Hepatocyte (in vitro differentiated cells): ENCODE results near the gene CRLF2. TPM values are rescaled to one million over a fixed set of nuclear protein-coding genes. Genes with fewer than 3 reads are reported as not detected.
"Not testable (repeated sequence)": the region's sequence is repeated elsewhere in the genome, so short reads cannot be mapped to it uniquely, and the experiment has no call there.

Experiments used
- DNase-seq: peaks from one replicate; pipeline ENCODE4 v3.0.0-alpha.2; 2016; ENCODE audit warnings: low spot score
- H2AFZ ChIP-seq: fragments of 200-600 bp; sonication (generic); 2 replicates; pipeline ENCODE4 v1.6.0; 2016; ENCODE audit warnings: antibody characterized with exemption, mild to moderate bottlenecking
- H3K27ac ChIP-seq: fragments of 200-600 bp; sonication (generic); 2 replicates; pipeline ENCODE4 v1.5.1; 2016; ENCODE audit warnings: mild to moderate bottlenecking
- H3K27me3 ChIP-seq: fragments of 200-600 bp; sonication (generic); 2 replicates; pipeline ENCODE4 v1.6.1; 2016
- H3K36me3 ChIP-seq: fragments of 200-600 bp; sonication (generic); replicated peaks from 2 replicates; pipeline ENCODE4 v1.5.1; 2016; ENCODE audit warnings: low read depth; ENCODE audit not compliant: insufficient read depth
- H3K4me1 ChIP-seq: fragments of 200-600 bp; sonication (generic); 2 replicates; pipeline ENCODE4 v1.5.1; 2016; ENCODE audit warnings: mild to moderate bottlenecking, moderate library complexity; ENCODE audit not compliant: insufficient read depth
- H3K4me2 ChIP-seq: fragments of 200-600 bp; sonication (generic); 2 replicates; pipeline ENCODE4 v1.6.0; 2016
- H3K4me3 ChIP-seq: fragments of 200-600 bp; sonication (generic); 2 replicates; pipeline ENCODE4 v1.5.1; 2016; ENCODE audit warnings: mild to moderate bottlenecking
- H3K79me2 ChIP-seq: fragments of 200-600 bp; sonication (generic); 2 replicates; pipeline ENCODE4 v1.6.0; 2017; ENCODE audit warnings: mild to moderate bottlenecking
- H3K9me2 ChIP-seq: fragments of 200-600 bp; sonication (generic); replicated peaks from 2 replicates; pipeline ENCODE4 v1.6.0; 2017; ENCODE audit warnings: mild to moderate bottlenecking; ENCODE audit not compliant: insufficient read depth
- H3K9me3 ChIP-seq: fragments of 200-600 bp; sonication (generic); 2 replicates; pipeline ENCODE4 v1.5.1; 2016; ENCODE audit warnings: low read depth, mild to moderate bottlenecking
- H4K20me1 ChIP-seq: fragments of 200-600 bp; sonication (generic); 2 replicates; pipeline ENCODE4 v1.6.0; 2016; ENCODE audit warnings: mild to moderate bottlenecking; ENCODE audit not compliant: insufficient read depth, poor library complexity, severe bottlenecking
- CTCF ChIP-seq: fragments of 200-600 bp; sonication (generic); IDR thresholded peaks from 2 replicates; pipeline ENCODE4 v1.5.1; 2016; ENCODE audit warnings: antibody characterized with exemption, mild to moderate bottlenecking; ENCODE audit not compliant: poor library complexity
- EZH2 ChIP-seq: fragments of 200-600 bp; sonication (generic); IDR thresholded peaks from 2 replicates; pipeline ENCODE4 v1.6.1; 2016; ENCODE audit warnings: antibody characterized with exemption, mild to moderate bottlenecking, borderline replicate concordance
- EZH2phosphoT487 ChIP-seq: fragments of 200-600 bp; sonication (generic); IDR thresholded peaks from one replicate; pipeline ENCODE4 v1.6.1; 2018; ENCODE audit warnings: antibody characterized with exemption, mild to moderate bottlenecking, low read depth, moderate library complexity; ENCODE audit not compliant: unreplicated experiment, severe bottlenecking
- WGBS: methylation state at CpG from one replicate; pipeline ENCODE4 v1.1.6; 2016; ENCODE audit warnings: low lambda C conversion rate; ENCODE audit errors: missing lambda C conversion rate; 5-methylcytosine and 5-hydroxymethylcytosine counted together
- polyA plus RNA-seq: library from polyadenylated mRNA; unstranded; fragments of >200 nt; fragmentation: Nextera tagmentation; extraction: Ambion mirVana; gene quantifications from 2 replicates; pipeline ENCODE4 v1.2.1, GENCODE V29; 2016
- total RNA-seq: library from RNA; depleted of rRNA; stranded (reverse); fragments of >200 nt; gene quantifications from 2 replicates; pipeline ENCODE4 v1.2.3, GENCODE V29; 2014

Gene CRLF2
- total and polyA plus RNA-seq, 2 experiments from 2014 or later: not detected

DNA sequence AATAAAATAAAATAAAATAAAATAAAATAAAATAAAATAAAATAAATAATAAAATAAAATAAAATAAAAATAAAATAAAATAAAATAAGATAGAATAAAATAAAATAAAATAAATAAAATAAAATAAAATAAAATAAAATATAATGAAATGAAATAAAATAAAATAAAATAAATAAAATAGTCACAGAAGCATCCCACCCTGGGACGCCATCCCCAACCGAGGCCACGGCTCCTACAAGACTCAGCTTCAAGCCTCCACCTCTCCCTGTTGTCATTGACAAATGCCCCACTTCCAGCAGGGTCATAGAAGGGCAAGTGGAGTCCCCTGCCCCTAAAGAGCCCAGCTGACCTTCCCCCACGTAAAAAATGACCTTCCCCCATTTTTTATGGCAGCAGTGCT is 30.2 kb downstream of the CRLF2 start:
- H3K9me3 ChIP-seq: no peaks in the 10 kb centered on the region
- H4K20me1 ChIP-seq: no peaks in the 10 kb centered on the region
- no peak overlapping the region for H3K4me2 ChIP-seq
- no peaks in the 10 kb centered on the region for H3K36me3 ChIP-seq
- H3K79me2 ChIP-seq: no peaks in the 10 kb centered on the region
- no peak for TF ChIP-seq CTCF
- TF ChIP-seq EZH2: no peak
- TF ChIP-seq EZH2phosphoT487: no peak
- no peak overlapping the region for H3K27ac ChIP-seq
- H2AFZ ChIP-seq: no peak overlapping the region
- no peaks in the 10 kb centered on the region for H3K27me3 ChIP-seq
- 82% methylated on average over 4 of the region's 4 CpGs for WGBS
- no peak for DNase-seq
- H3K9me2 ChIP-seq: no peaks in the 10 kb centered on the region
- H3K4me3 ChIP-seq: no peak overlapping the region
- H3K4me1 ChIP-seq: no peaks in the 10 kb centered on the region

- not testable (repeated sequence) for H3K36me3 ChIP-seq, H3K79me2 ChIP-seq, H4K20me1 ChIP-seq, H3K4me1 ChIP-seq, H3K27ac ChIP-seq, H3K9me3 ChIP-seq, H3K9me2 ChIP-seq, H3K4me3 ChIP-seq, H3K27me3 ChIP-seq, H2AFZ ChIP-seq, DNase-seq, H3K4me2 ChIP-seq
- 76% methylated on average over 14 of the region's 14 CpGs for WGBS
Measured at GRCh38 chrX:1181661-1182060, 30.8 kb downstream of the CRLF2 start.

DNA sequence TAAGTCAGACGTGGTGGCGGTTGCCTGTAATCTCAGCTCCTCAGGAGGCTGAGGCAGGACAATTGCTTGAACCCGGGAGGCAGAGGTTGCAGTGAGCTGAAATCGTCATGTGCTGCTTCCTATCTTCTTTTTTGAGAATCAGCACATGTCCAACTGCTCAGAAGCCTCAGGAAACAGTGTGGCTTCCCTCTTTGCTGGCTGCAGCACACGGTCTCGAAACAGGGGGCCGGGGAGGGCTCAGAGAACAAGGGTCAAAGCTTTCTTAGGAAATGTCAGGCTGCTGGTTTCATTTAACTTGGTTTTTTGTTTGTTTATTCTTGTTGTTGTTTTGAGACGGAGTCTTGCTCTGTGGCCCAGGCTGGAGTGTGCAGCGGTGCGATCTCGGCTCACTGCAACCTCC is 31.3 kb downstream of the CRLF2 start:
- Histone ChIP-seq H3K27me3 (no peaks in the 10 kb centered on the region), H3K4me2 (no peak overlapping the region), H3K9me3 (no peaks in the 10 kb centered on the region), H3K4me3 (no peak overlapping the region), H2AFZ (no peak overlapping the region), H3K4me1 (no peaks in the 10 kb centered on the region), H3K9me2 (no peaks in the 10 kb centered on the region), H3K79me2 (no peaks in the 10 kb centered on the region), H4K20me1 (no peaks in the 10 kb centered on the region), H3K27ac (no peak overlapping the region), H3K36me3 (no peaks in the 10 kb centered on the region)
- TF ChIP-seq EZH2phosphoT487 (no peak), CTCF (no peak), EZH2 (no peak)
- no peak for DNase-seq
- whole genome bisulfite sequencing: 91% methylated on average over 11 of the region's 11 CpGs

GRCh38 chrX:1178580-1179057 is 33.8 kb downstream of the CRLF2 start:
- Histone ChIP-seq H3K4me1 (no peaks in the 10 kb centered on the region), H3K4me3 (no peak overlapping the region), H3K79me2 (no peaks in the 10 kb centered on the region), H3K4me2 (peak overlapping the region; percentile 62), H3K36me3 (no peaks in the 10 kb centered on the region), H3K9me3 (no peaks in the 10 kb centered on the region), H4K20me1 (no peaks in the 10 kb centered on the region), H3K9me2 (no peaks in the 10 kb centered on the region), H3K27ac (peak overlapping the region; percentile 1), H3K27me3 (no peaks in the 10 kb centered on the region), H2AFZ (no peak overlapping the region)
- TF ChIP-seq EZH2 (no peak), CTCF (no peak), EZH2phosphoT487 (no peak)
- WGBS: 28% methylated on average over 20 of the region's 20 CpGs
- DNase-seq: peak; percentile 64

- not testable (repeated sequence) for H3K27ac ChIP-seq, H3K79me2 ChIP-seq, H3K9me3 ChIP-seq, H3K4me3 ChIP-seq, H3K4me1 ChIP-seq, DNase-seq, H2AFZ ChIP-seq, H4K20me1 ChIP-seq, H3K27me3 ChIP-seq, H3K36me3 ChIP-seq, H3K4me2 ChIP-seq, H3K9me2 ChIP-seq
- 89% methylated on average over 33 of the region's 33 CpGs for WGBS
Measured at GRCh38 chrX:1176531-1177320, 35.7 kb downstream of the CRLF2 start.

GRCh38 chrX:1174609-1175545 is 37.6 kb downstream of the CRLF2 start:
- DNase-seq: not testable (repeated sequence)

More at GRCh38 chrX:1174609-1175545, 37.6 kb downstream of the CRLF2 start:
- WGBS: 91% methylated on average over 15 of the region's 17 CpGs
- not testable (repeated sequence) for H3K4me3 ChIP-seq, H3K4me1 ChIP-seq, H3K36me3 ChIP-seq, H3K27me3 ChIP-seq, H4K20me1 ChIP-seq, H3K79me2 ChIP-seq, H3K9me3 ChIP-seq, H3K9me2 ChIP-seq, H3K4me2 ChIP-seq, H2AFZ ChIP-seq, H3K27ac ChIP-seq
